Measurements from ENCODE around the gene ZNF546.

ZNF546 gene

DNA sequence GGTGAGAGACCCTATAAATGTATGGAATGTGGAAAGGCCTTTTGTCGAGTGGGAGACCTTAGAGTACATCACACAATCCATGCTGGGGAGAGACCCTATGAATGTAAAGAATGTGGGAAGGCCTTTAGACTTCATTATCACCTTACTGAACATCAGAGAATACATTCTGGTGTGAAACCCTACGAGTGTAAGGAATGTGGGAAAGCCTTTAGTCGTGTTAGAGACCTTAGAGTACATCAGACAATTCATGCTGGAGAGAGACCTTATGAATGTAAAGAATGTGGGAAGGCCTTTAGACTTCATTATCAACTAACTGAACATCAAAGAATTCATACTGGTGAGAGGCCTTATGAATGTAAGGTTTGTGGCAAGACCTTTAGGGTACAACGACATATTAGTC lies 17.1 kb downstream of the ZNF546 start:
- TF ChIP-seq SIN3A (IDR thresholded peaks at IDR 0.05; ENCODE audit: borderline replicate concordance, insufficient read depth, low read length) = no peak
- no peak for TF ChIP-seq FOXP2 (optimal IDR thresholded peaks at IDR 0.05; ENCODE audit: borderline replicate concordance, extremely low read depth, extremely low read length, insufficient read depth)
- no peak for TF ChIP-seq TAF1 (IDR thresholded peaks at IDR 0.05; ENCODE audit: borderline replicate concordance, insufficient read depth, low read length)
- TF ChIP-seq, protein P1, sequence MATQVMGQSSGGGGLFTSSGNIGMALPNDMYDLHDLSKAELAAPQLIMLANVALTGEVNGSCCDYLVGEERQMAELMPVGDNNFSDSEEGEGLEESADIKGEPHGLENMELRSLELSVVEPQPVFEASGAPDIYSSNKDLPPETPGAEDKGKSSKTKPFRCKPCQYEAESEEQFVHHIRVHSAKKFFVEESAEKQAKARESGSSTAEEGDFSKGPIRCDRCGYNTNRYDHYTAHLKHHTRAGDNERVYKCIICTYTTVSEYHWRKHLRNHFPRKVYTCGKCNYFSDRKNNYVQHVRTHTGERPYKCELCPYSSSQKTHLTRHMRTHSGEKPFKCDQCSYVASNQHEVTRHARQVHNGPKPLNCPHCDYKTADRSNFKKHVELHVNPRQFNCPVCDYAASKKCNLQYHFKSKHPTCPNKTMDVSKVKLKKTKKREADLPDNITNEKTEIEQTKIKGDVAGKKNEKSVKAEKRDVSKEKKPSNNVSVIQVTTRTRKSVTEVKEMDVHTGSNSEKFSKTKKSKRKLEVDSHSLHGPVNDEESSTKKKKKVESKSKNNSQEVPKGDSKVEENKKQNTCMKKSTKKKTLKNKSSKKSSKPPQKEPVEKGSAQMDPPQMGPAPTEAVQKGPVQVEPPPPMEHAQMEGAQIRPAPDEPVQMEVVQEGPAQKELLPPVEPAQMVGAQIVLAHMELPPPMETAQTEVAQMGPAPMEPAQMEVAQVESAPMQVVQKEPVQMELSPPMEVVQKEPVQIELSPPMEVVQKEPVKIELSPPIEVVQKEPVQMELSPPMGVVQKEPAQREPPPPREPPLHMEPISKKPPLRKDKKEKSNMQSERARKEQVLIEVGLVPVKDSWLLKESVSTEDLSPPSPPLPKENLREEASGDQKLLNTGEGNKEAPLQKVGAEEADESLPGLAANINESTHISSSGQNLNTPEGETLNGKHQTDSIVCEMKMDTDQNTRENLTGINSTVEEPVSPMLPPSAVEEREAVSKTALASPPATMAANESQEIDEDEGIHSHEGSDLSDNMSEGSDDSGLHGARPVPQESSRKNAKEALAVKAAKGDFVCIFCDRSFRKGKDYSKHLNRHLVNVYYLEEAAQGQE (IDR thresholded peaks at IDR 0.05; ENCODE audit: insufficient read depth in 1 of 2, low read depth in 2 of 2, low read length in 2 of 2) = no peak
- no peak for TF ChIP-seq POLR2AphosphoS5 (IDR thresholded peaks at IDR 0.05; ENCODE audit: low read depth, low read length)

DNA sequence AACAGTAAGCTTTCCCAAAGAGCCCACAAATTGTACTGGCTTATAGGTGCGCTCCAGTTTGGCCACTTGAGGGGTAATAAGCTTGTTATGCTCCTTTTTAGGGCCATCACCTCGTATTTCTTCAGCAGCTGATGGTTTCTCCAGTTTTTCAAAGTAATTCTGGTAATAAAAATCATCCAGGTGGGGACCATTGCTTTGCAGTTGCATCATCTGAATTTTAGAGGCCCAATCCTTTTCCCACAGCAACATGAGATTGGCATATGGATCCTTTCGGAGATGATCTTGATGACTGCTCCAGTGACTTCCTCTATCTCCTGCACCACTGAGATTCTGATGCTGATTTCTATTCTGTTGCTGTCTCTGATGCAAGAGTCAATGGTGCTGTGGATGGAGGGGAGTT lies 27.1 kb downstream of the ZNF546 start:
- TF ChIP-seq POLR2AphosphoS5 (IDR thresholded peaks at IDR 0.05; ENCODE audit: low read depth, low read length) (no peak), SIN3A (IDR thresholded peaks at IDR 0.05; ENCODE audit: borderline replicate concordance, insufficient read depth, low read length) (no peak), FOXP2 (optimal IDR thresholded peaks at IDR 0.05; ENCODE audit: borderline replicate concordance, extremely low read depth, extremely low read length, insufficient read depth) (no peak), TAF1 (IDR thresholded peaks at IDR 0.05; ENCODE audit: borderline replicate concordance, insufficient read depth, low read length) (no peak)
- TF ChIP-seq, protein P1 (IDR thresholded peaks at IDR 0.05; ENCODE audit: insufficient read depth in 1 of 2, low read depth in 2 of 2, low read length in 2 of 2) = no peak

DNA sequence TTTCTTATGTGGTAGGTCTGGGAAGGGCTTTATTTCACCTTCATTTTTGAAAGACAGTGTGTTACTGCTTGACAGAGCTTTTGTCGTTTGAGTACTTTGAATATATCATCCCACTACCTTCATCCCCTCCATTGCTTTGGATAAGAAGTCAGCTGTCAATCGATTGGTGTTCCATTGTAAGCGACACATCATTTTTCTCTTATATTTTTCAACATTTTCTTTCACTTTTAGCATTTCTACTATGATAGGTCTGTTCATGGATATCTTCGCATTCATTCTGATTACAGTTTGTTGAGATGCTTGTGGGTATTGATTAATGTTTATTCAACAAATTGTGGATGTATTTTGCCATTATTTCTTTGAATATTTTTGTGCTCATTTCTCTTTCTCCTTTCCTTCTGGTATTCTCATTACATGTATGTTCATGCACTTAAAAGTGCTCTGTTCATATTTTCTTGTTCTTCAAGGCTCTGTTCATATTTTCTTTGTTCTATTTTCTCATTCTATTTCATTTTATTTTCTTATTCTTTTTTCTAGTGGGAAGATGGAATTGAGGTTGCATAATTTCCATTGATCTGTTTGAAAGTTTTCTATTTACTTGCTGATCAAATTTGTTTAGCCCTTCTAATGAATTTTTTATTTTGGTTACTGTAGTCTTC lies 29.2 kb downstream of the ZNF546 start:
- TF ChIP-seq POLR2AphosphoS5 (IDR thresholded peaks at IDR 0.05; ENCODE audit: low read depth, low read length) (no peak), SIN3A (IDR thresholded peaks at IDR 0.05; ENCODE audit: borderline replicate concordance, insufficient read depth, low read length) (no peak), FOXP2 (optimal IDR thresholded peaks at IDR 0.05; ENCODE audit: borderline replicate concordance, extremely low read depth, extremely low read length, insufficient read depth) (no peak), TAF1 (IDR thresholded peaks at IDR 0.05; ENCODE audit: borderline replicate concordance, insufficient read depth, low read length) (no peak)
- TF ChIP-seq, protein P1 (IDR thresholded peaks at IDR 0.05; ENCODE audit: insufficient read depth in 1 of 2, low read depth in 2 of 2, low read length in 2 of 2) = no peak

DNA sequence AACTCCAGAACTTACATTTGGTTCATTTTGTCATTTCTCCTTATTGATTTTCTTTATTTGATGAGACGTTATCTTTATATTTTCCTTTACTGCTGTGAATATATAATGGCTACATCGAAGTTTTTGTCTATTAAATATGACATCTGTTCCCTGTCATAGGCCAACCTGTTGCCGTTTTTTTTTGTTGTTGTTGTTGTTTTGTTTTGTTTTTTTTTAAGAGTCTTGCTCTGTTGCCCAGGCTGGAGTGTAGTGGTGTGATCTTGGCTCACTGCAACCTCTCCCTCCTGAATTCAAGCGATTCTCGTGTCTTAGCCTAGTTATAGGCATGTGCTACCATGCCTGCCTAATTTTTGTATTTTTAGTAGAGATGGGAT lies 29.7 kb downstream of the ZNF546 start:
- TF ChIP-seq POLR2AphosphoS5 (IDR thresholded peaks at IDR 0.05; ENCODE audit: low read depth, low read length) (no peak), SIN3A (IDR thresholded peaks at IDR 0.05; ENCODE audit: borderline replicate concordance, insufficient read depth, low read length) (no peak), TAF1 (IDR thresholded peaks at IDR 0.05; ENCODE audit: borderline replicate concordance, insufficient read depth, low read length) (no peak), FOXP2 (optimal IDR thresholded peaks at IDR 0.05; ENCODE audit: borderline replicate concordance, extremely low read depth, extremely low read length, insufficient read depth) (no peak)
- TF ChIP-seq, protein P1 (IDR thresholded peaks at IDR 0.05; ENCODE audit: insufficient read depth in 1 of 2, low read depth in 2 of 2, low read length in 2 of 2) = no peak

Measured in PFSK-1 (cell line).